Measurements from ENCODE around the gene RELB.

Gene RELB

GRCh38 chr19:44987148-44987675, 14.1 kb upstream of the RELB start:
- TF ChIP-seq, protein P1, sequence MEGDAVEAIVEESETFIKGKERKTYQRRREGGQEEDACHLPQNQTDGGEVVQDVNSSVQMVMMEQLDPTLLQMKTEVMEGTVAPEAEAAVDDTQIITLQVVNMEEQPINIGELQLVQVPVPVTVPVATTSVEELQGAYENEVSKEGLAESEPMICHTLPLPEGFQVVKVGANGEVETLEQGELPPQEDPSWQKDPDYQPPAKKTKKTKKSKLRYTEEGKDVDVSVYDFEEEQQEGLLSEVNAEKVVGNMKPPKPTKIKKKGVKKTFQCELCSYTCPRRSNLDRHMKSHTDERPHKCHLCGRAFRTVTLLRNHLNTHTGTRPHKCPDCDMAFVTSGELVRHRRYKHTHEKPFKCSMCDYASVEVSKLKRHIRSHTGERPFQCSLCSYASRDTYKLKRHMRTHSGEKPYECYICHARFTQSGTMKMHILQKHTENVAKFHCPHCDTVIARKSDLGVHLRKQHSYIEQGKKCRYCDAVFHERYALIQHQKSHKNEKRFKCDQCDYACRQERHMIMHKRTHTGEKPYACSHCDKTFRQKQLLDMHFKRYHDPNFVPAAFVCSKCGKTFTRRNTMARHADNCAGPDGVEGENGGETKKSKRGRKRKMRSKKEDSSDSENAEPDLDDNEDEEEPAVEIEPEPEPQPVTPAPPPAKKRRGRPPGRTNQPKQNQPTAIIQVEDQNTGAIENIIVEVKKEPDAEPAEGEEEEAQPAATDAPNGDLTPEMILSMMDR (IDR thresholded peaks at IDR 0.05; ENCODE audit: insufficient read depth, missing control alignments) = no peak
- no peak for FAIRE-seq

GRCh38 chr19:44988273-44988672, 13.0 kb upstream of the RELB start:
- TF ChIP-seq, protein P1 (IDR thresholded peaks at IDR 0.05; ENCODE audit: insufficient read depth, missing control alignments) = no peak
- DNase-seq (ENCODE audit: insufficient read length, low spot score) (no peak), FAIRE-seq (no peak)

More at GRCh38 chr19:44987148-44987675, 14.1 kb upstream of the RELB start:
- no peak for DNase-seq (ENCODE audit: insufficient read length, low spot score)

DNA sequence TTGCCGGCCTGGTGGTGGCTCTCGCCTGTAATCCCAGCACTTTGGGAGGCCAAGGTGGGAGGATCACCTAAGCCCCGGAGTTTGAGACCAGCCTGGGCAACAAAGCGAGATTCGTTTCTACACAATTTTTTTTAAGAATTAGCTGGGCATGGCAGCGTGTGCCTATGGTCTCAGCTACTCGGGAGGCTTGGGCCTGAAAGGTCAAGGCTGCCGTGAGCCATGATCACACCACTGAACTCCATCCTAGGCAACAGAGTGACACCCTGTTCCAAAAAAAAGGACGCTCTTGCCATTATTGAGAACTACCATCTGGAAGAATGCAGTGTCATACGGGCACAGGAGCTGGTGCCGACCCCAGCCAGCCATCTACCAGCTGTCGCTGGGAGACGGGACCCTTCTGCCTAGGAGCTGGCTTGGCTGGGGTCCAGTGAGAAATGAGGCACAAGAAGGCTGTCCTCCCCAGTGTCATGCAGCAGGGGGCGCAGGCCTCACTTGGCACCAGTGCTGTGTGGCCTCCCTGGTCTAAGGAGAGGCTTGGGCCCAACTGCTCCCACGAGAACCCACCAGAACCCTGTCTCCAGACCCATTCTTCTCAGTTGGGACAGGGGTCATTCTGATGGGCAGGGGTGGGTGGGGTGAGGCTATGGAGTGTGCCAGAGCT, 12.2 kb upstream of the RELB start:
- FAIRE-seq = no peak

GRCh38 chr19:44990459-44990858, 10.8 kb upstream of the RELB start:
- FAIRE-seq = no peak
- DNase-seq (ENCODE audit: insufficient read length, low spot score) = no peak
- TF ChIP-seq, protein P1 (IDR thresholded peaks at IDR 0.05; ENCODE audit: insufficient read depth, missing control alignments) = no peak

More for the DNA sequence above, 12.2 kb upstream of the RELB start:
- TF ChIP-seq, protein P1 (IDR thresholded peaks at IDR 0.05; ENCODE audit: insufficient read depth, missing control alignments) = peak; percentile 58
- DNase-seq (ENCODE audit: insufficient read length, low spot score) = peak; percentile 74

DNA sequence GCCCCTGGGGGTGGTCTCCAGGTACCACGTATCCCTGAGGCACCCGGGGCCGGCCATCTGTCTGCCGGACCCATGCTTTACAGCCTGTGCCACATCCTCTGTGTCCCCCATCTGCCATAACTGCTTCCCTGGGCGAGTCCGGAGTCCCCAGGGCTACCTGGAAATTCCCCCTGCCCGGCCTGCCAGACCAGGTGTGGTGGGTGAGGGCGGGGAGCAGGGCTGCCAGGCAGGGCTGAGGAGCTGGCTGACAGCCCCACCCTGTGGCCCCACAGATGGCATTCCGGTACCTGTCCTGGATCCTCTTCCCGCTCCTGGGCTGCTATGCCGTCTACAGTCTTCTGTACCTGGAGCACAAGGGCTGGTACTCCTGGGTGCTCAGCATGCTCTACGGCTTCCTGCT, 10.3 kb upstream of the RELB start:
- TF ChIP-seq, protein P1 (IDR thresholded peaks at IDR 0.05; ENCODE audit: insufficient read depth, missing control alignments) = no peak
- FAIRE-seq = no peak
- DNase-seq (ENCODE audit: insufficient read length, low spot score) = no peak

DNA sequence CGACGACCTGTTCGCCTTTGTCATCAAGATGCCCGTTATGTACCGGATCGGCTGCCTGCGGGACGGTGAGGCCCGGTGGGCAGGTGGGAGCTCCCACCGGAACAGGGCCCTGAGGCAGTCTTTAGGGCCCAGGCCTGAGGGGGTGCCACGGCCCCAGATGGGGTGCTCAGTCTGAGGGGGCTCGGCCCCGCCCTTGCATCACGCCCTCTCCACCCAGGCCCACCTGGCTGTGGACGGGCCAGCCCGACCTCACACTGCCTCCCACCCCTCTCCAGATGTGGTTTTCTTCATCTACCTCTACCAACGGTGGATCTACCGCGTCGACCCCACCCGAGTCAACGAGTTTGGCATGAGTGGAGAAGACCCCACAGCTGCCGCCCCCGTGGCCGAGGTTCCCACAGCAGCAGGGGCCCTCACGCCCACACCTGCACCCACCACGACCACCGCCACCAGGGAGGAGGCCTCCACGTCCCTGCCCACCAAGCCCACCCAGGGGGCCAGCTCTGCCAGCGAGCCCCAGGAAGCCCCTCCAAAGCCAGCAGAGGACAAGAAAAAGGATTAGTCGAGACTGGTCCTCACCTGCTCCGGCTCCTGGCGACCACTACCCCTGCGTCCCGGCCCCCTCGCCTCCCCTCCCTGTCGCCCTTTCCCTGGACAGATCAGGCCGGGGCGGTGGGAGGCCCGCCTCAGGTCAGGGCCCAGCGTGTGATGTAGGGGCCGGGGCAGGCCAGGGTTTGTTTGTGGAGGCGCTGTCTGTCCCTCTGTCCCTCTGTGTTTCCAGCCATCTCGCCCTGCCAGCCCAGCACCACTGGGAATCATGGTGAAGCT, 8.7 kb upstream of the RELB start:
- TF ChIP-seq, protein P1 (IDR thresholded peaks at IDR 0.05; ENCODE audit: insufficient read depth, missing control alignments) = no peak
- DNase-seq (ENCODE audit: insufficient read length, low spot score) (no peak), FAIRE-seq (no peak)

All from D721Med (cell line).